ENCODE measurements around the gene ACOT7.

Gene ACOT7

GRCh38 chr1:6292102-6292501, 101.5 kb downstream of the ACOT7 start:
- no peaks in the 10 kb centered on the region for H4K20me1 ChIP-seq (ENCODE audit: insufficient read depth, low read length)

GRCh38 chr1:6288665-6289064, 104.9 kb downstream of the ACOT7 start:
- Histone ChIP-seq H3K4me3 (ENCODE audit: low read length) (no peak overlapping the region), H3K36me3 (replicated peaks; ENCODE audit: insufficient read depth, low read length) (no peaks in the 10 kb centered on the region), H3K4me1 (ENCODE audit: low read length) (no peaks in the 10 kb centered on the region), H3K27ac (ENCODE audit: low read length) (no peak overlapping the region), H3K79me2 (ENCODE audit: low read length) (no peaks in the 10 kb centered on the region), H3K9me2 (replicated peaks; ENCODE audit: insufficient read depth, low read length) (no peaks in the 10 kb centered on the region), H4K20me1 (ENCODE audit: insufficient read depth, low read length) (no peaks in the 10 kb centered on the region), H2AFZ (ENCODE audit: low read length) (no peak overlapping the region), H3K9ac (ENCODE audit: low read length) (no peak overlapping the region), H3F3A (ENCODE audit: insufficient read depth, low read length) (no peaks in the 10 kb centered on the region), H3K4me2 (ENCODE audit: low read depth, low read length) (no peak overlapping the region), H3K27me3 (replicated peaks; ENCODE audit: insufficient read depth, low read length) (no peaks in the 10 kb centered on the region), H3K9me3 (replicated peaks; ENCODE audit: insufficient read depth, low read length) (no peaks in the 10 kb centered on the region)
- TF ChIP-seq CTCF (IDR thresholded peaks at IDR 0.05; ENCODE audit: low read length) (no peak), EZH2 (optimal IDR thresholded peaks at IDR 0.05; ENCODE audit: low read depth, low read length) (no peak), EZH2phosphoT487 (IDR thresholded peaks at IDR 0.05; ENCODE audit: low read length) (no peak)
- no peak for DNase-seq

More at GRCh38 chr1:6292102-6292501, 101.5 kb downstream of the ACOT7 start:
- no peak overlapping the region for H2AFZ ChIP-seq (ENCODE audit: low read length)
- no peaks in the 10 kb centered on the region for H3F3A ChIP-seq (ENCODE audit: insufficient read depth, low read length)
- no peak for DNase-seq
- no peak overlapping the region for H3K9ac ChIP-seq (ENCODE audit: low read length)
- H3K4me1 ChIP-seq (ENCODE audit: low read length) = no peaks in the 10 kb centered on the region
- H3K9me3 ChIP-seq (replicated peaks; ENCODE audit: insufficient read depth, low read length) = no peaks in the 10 kb centered on the region
- H3K4me3 ChIP-seq (ENCODE audit: low read length) = no peak overlapping the region
- no peak for TF ChIP-seq EZH2 (optimal IDR thresholded peaks at IDR 0.05; ENCODE audit: low read depth, low read length)
- TF ChIP-seq CTCF (IDR thresholded peaks at IDR 0.05; ENCODE audit: low read length) = no peak
- TF ChIP-seq EZH2phosphoT487 (IDR thresholded peaks at IDR 0.05; ENCODE audit: low read length) = no peak
- no peak overlapping the region for H3K4me2 ChIP-seq (ENCODE audit: low read depth, low read length)
- H3K27me3 ChIP-seq (replicated peaks; ENCODE audit: insufficient read depth, low read length) = no peaks in the 10 kb centered on the region
- no peaks in the 10 kb centered on the region for H3K36me3 ChIP-seq (replicated peaks; ENCODE audit: insufficient read depth, low read length)
- no peaks in the 10 kb centered on the region for H3K9me2 ChIP-seq (replicated peaks; ENCODE audit: insufficient read depth, low read length)
- H3K79me2 ChIP-seq (ENCODE audit: low read length) = no peaks in the 10 kb centered on the region
- H3K27ac ChIP-seq (ENCODE audit: low read length) = no peak overlapping the region

- H4K20me1 ChIP-seq (ENCODE audit: insufficient read depth, low read length) = no peaks in the 10 kb centered on the region
- TF ChIP-seq CTCF (IDR thresholded peaks at IDR 0.05; ENCODE audit: low read length) (no peak), EZH2phosphoT487 (IDR thresholded peaks at IDR 0.05; ENCODE audit: low read length) (no peak), EZH2 (optimal IDR thresholded peaks at IDR 0.05; ENCODE audit: low read depth, low read length) (no peak)
- no peaks in the 10 kb centered on the region for H3F3A ChIP-seq (ENCODE audit: insufficient read depth, low read length)
- no peak overlapping the region for H2AFZ ChIP-seq (ENCODE audit: low read length)
- no peaks in the 10 kb centered on the region for H3K9me3 ChIP-seq (replicated peaks; ENCODE audit: insufficient read depth, low read length)
- no peaks in the 10 kb centered on the region for H3K36me3 ChIP-seq (replicated peaks; ENCODE audit: insufficient read depth, low read length)
- H3K4me1 ChIP-seq (ENCODE audit: low read length) = no peaks in the 10 kb centered on the region
- no peak overlapping the region for H3K4me2 ChIP-seq (ENCODE audit: low read depth, low read length)
- no peaks in the 10 kb centered on the region for H3K27me3 ChIP-seq (replicated peaks; ENCODE audit: insufficient read depth, low read length)
- H3K79me2 ChIP-seq (ENCODE audit: low read length) = no peaks in the 10 kb centered on the region
- DNase-seq = no peak
- H3K9ac ChIP-seq (ENCODE audit: low read length) = no peak overlapping the region
- no peak overlapping the region for H3K27ac ChIP-seq (ENCODE audit: low read length)
- H3K4me3 ChIP-seq (ENCODE audit: low read length) = no peak overlapping the region
- H3K9me2 ChIP-seq (replicated peaks; ENCODE audit: insufficient read depth, low read length) = no peaks in the 10 kb centered on the region
Observed at GRCh38 chr1:6288026-6288425, 105.5 kb downstream of the ACOT7 start.
